MM.1S (cell line): ENCODE data around the gene DPY19L2.
"Not testable (repeated sequence)": the region's sequence is repeated elsewhere in the genome, so short reads cannot be mapped to it uniquely, and the experiment has no call there.

ENCODE experiments used
- EZH2 ChIP-seq: fragments of 300-600 bp; sonication (generic); optimal IDR thresholded peaks from 2 replicates; pipeline ENCODE3; 2017; ENCODE audit warnings: low read depth, mild to moderate bottlenecking, antibody characterized with exemption, low read length, mixed read lengths
- EZH2phosphoT487 ChIP-seq: fragments of 300-600 bp; sonication (generic); IDR thresholded peaks from 2 replicates; pipeline ENCODE4 v1.6.1; 2018; ENCODE audit warnings: antibody characterized with exemption, low read length
- TF ChIP-seq, protein P1 (sequence below): fragments of 300-600 bp; sonication (generic); IDR thresholded peaks from 2 replicates; pipeline ENCODE4 v1.5.1; 2016; ENCODE audit warnings: antibody characterized with exemption, low read length, mixed read lengths

- not testable (repeated sequence) for TF ChIP-seq EZH2, EZH2phosphoT487
- TF ChIP-seq, protein P1, sequence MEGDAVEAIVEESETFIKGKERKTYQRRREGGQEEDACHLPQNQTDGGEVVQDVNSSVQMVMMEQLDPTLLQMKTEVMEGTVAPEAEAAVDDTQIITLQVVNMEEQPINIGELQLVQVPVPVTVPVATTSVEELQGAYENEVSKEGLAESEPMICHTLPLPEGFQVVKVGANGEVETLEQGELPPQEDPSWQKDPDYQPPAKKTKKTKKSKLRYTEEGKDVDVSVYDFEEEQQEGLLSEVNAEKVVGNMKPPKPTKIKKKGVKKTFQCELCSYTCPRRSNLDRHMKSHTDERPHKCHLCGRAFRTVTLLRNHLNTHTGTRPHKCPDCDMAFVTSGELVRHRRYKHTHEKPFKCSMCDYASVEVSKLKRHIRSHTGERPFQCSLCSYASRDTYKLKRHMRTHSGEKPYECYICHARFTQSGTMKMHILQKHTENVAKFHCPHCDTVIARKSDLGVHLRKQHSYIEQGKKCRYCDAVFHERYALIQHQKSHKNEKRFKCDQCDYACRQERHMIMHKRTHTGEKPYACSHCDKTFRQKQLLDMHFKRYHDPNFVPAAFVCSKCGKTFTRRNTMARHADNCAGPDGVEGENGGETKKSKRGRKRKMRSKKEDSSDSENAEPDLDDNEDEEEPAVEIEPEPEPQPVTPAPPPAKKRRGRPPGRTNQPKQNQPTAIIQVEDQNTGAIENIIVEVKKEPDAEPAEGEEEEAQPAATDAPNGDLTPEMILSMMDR, result not testable (repeated sequence)
These were observed 1.1 kb upstream of the DPY19L2 start for GRCh38 chr12:63669427-63669826.
